Measurements from ENCODE around the gene MYLIP.

DNA sequence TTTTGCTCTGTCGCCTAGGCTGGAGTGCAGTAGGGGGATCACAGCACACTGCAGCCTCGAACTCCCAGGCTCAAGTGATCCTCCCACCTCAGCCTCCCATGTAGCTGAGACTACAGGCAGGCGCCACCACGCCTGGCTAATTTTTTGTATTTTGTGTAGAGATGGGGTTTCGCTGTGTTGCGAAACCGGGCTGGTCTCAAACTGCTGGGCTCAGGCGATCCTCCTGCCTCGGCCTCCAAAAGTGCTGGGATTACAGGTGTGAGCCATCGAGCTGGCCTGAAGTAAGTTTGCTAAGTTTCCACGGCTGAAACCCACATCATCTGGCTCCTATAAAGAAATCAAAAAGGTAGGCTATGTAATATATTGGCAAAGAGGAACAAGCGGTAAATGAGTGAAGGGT is 1.4 kb upstream of the MYLIP start:
- TF ChIP-seq, protein P1, sequence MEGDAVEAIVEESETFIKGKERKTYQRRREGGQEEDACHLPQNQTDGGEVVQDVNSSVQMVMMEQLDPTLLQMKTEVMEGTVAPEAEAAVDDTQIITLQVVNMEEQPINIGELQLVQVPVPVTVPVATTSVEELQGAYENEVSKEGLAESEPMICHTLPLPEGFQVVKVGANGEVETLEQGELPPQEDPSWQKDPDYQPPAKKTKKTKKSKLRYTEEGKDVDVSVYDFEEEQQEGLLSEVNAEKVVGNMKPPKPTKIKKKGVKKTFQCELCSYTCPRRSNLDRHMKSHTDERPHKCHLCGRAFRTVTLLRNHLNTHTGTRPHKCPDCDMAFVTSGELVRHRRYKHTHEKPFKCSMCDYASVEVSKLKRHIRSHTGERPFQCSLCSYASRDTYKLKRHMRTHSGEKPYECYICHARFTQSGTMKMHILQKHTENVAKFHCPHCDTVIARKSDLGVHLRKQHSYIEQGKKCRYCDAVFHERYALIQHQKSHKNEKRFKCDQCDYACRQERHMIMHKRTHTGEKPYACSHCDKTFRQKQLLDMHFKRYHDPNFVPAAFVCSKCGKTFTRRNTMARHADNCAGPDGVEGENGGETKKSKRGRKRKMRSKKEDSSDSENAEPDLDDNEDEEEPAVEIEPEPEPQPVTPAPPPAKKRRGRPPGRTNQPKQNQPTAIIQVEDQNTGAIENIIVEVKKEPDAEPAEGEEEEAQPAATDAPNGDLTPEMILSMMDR (tag by site-specific recombination; IDR thresholded peaks at IDR 0.05) = no peak
- TF ChIP-seq ZBTB1 (tag by site-specific recombination; IDR thresholded peaks at IDR 0.05) = no peak
- TF ChIP-seq OSR2 (tag by site-specific recombination; IDR thresholded peaks at IDR 0.05) = no peak
- TF ChIP-seq ZNF585B (tag by site-specific recombination; IDR thresholded peaks at IDR 0.05) = no peak
- TF ChIP-seq ZNF76 (tag by site-specific recombination; IDR thresholded peaks at IDR 0.05; ENCODE audit: borderline replicate concordance, low read depth) = no peak
- TF ChIP-seq ZNF140 (tag by site-specific recombination; IDR thresholded peaks at IDR 0.05) = no peak
- no peak for TF ChIP-seq ZNF274 (IDR thresholded peaks at IDR 0.05; ENCODE audit: low read length)
- no peak for TF ChIP-seq ZNF274 (tag by site-specific recombination; IDR thresholded peaks at IDR 0.05; ENCODE audit: borderline replicate concordance)
- TF ChIP-seq SP2 (tag by site-specific recombination; IDR thresholded peaks at IDR 0.05) = no peak
- TF ChIP-seq ELK4 (IDR thresholded peaks at IDR 0.05; ENCODE audit: borderline replicate concordance, low read depth, low read length) = no peak
- TF ChIP-seq ZNF133 (tag by site-specific recombination; IDR thresholded peaks at IDR 0.05) = no peak
- no peak for TF ChIP-seq ZNF768 (tag by site-specific recombination; IDR thresholded peaks at IDR 0.05)
- no peak for TF ChIP-seq YY1 (tag by site-specific recombination; IDR thresholded peaks at IDR 0.05)
- no peak for TF ChIP-seq KLF1 (tag by site-specific recombination; IDR thresholded peaks at IDR 0.05)
- no peak for TF ChIP-seq ZNF514 (tag by site-specific recombination; IDR thresholded peaks at IDR 0.05)
